RWPE2 (cell line): ENCODE measurements around the gene AKAP13.

ENCODE experiments used
- ATAC-seq: fragments of 200-7000 bp; cut with Tn5 transposase; 3 replicates; pipeline ENCODE4 v1.9.1; 2021; ENCODE audit warnings: low read depth
- DNase-seq: peaks from one replicate; pipeline ENCODE4 v3.0.0-alpha.2; 2020; ENCODE audit warnings: low spot score
- H3K27ac ChIP-seq: fragments of 450-650 bp; 2 replicates; pipeline ENCODE4 v1.5.1; 2017; ENCODE audit warnings: mild to moderate bottlenecking; ENCODE audit not compliant: poor library complexity, severe bottlenecking
- H3K27me3 ChIP-seq: fragments of 250-450 bp; sonication (Bioruptor Pico); 2 replicates; pipeline ENCODE4 v1.5.1; 2021; ENCODE audit warnings: mild to moderate bottlenecking, moderate library complexity; ENCODE audit not compliant: insufficient read depth, poor library complexity, severe bottlenecking
- H3K36me3 ChIP-seq: fragments of 250-450 bp; sonication (Bioruptor Pico); 2 replicates; pipeline ENCODE4 v1.5.1; 2020; ENCODE audit warnings: low read depth, mild to moderate bottlenecking, moderate library complexity
- H3K4me1 ChIP-seq: fragments of 250-450 bp; sonication (Bioruptor Pico); 2 replicates; pipeline ENCODE4 v1.5.1; 2021; ENCODE audit warnings: mild to moderate bottlenecking, moderate library complexity; ENCODE audit not compliant: insufficient read depth, poor library complexity, severe bottlenecking
- H3K4me3 ChIP-seq: fragments of 250-450 bp; sonication (Bioruptor Pico); 2 replicates; pipeline ENCODE4 v1.5.1; 2021; ENCODE audit warnings: mild to moderate bottlenecking, moderate library complexity; ENCODE audit not compliant: severe bottlenecking
- H3K9me3 ChIP-seq: fragments of 250-450 bp; sonication (Bioruptor Pico); 2 replicates; pipeline ENCODE4 v1.5.1; 2021; ENCODE audit warnings: mild to moderate bottlenecking, moderate library complexity; ENCODE audit not compliant: severe bottlenecking
- CTCF ChIP-seq: fragments of 450-650 bp; IDR thresholded peaks from one replicate; pipeline ENCODE4 v1.5.1; 2017; ENCODE audit warnings: mild to moderate bottlenecking, moderate library complexity; ENCODE audit not compliant: poor library complexity, severe bottlenecking

The AKAP13 gene

GRCh38 chr15:85757939-85758654 lies 377.7 kb downstream of the AKAP13 start:
- no peak for TF ChIP-seq CTCF
- Histone ChIP-seq H3K4me3 (no peak overlapping the region), H3K9me3 (no peaks in the 10 kb centered on the region), H3K27ac (no peak overlapping the region), H3K27me3 (no peaks in the 10 kb centered on the region), H3K36me3 (no peaks in the 10 kb centered on the region), H3K4me1 (peaks cover 16% of the 10 kb centered on the region)
- DNase-seq (peak; percentile 60), ATAC-seq (no peak)

GRCh38 chr15:85758655-85758978 lies 378.2 kb downstream of the AKAP13 start:
- DNase-seq (no peak), ATAC-seq (no peak)
- Histone ChIP-seq H3K4me3 (no peak overlapping the region), H3K27me3 (no peaks in the 10 kb centered on the region), H3K9me3 (no peaks in the 10 kb centered on the region), H3K4me1 (peaks cover 14% of the 10 kb centered on the region), H3K36me3 (no peaks in the 10 kb centered on the region), H3K27ac (no peak overlapping the region)
- no peak for TF ChIP-seq CTCF

- no peak for TF ChIP-seq CTCF
- no peak overlapping the region for H3K27ac ChIP-seq
- H3K4me3 ChIP-seq, result no peak overlapping the region
- H3K9me3 ChIP-seq, result no peaks in the 10 kb centered on the region
- no peak for DNase-seq
- no peaks in the 10 kb centered on the region for H3K27me3 ChIP-seq
- ATAC-seq, result no peak
- H3K4me1 ChIP-seq, result peaks cover 17% of the 10 kb centered on the region
- no peaks in the 10 kb centered on the region for H3K36me3 ChIP-seq
These were observed 379.0 kb downstream of the AKAP13 start for GRCh38 chr15:85759376-85759775.

- no peak for DNase-seq
These were observed 379.6 kb downstream of the AKAP13 start for GRCh38 chr15:85760049-85760448.

More at GRCh38 chr15:85760049-85760448, 379.6 kb downstream of the AKAP13 start:
- Histone ChIP-seq H3K27ac (no peak overlapping the region), H3K36me3 (no peaks in the 10 kb centered on the region), H3K4me1 (peaks cover 20% of the 10 kb centered on the region), H3K4me3 (no peak overlapping the region), H3K27me3 (no peaks in the 10 kb centered on the region), H3K9me3 (no peaks in the 10 kb centered on the region)
- TF ChIP-seq CTCF, result no peak
- no peak for ATAC-seq
